B cell (primary cell): Measurements from ENCODE around the gene CHIC2. TPM values are rescaled to one million over a fixed set of nuclear protein-coding genes. Genes with fewer than 3 reads are reported as not detected.

Source experiments
- ATAC-seq: fragments of 200-7000 bp; cut with Tn5 transposase; one replicate; pipeline ENCODE4 v1.10.0; 2021; ENCODE audit warnings: low read depth, mild to moderate bottlenecking, moderate number of reproducible peaks, moderate library complexity
- CTCF ChIA-PET: fragments of 350-600 bp; sonication (Branson Sonifier 250); formaldehyde crosslinking; loops from one replicate; lab custom pipeline; 2021; ENCODE audit warnings: antibody characterized with exemption, inconsistent platforms; lab: Charles Lee
- POLR2A ChIA-PET: fragments of 350-600 bp; sonication (Branson Sonifier 250); formaldehyde crosslinking; loops from one replicate; lab custom pipeline; 2021; ENCODE audit warnings: antibody characterized with exemption; lab: Charles Lee
- DNase-seq: peaks from one replicate; pipeline ENCODE4 v3.0.0; 2013
- H2AFZ ChIP-seq: 2 replicates; pipeline ENCODE4 v1.6.1; 2012; ENCODE audit warnings: mild to moderate bottlenecking, low read depth, low read length; ENCODE audit not compliant: insufficient read depth, poor library complexity, severe bottlenecking
- H3K27ac ChIP-seq, 2 donors: 1 replicate in 1 of 2; 2 replicates in 1 of 2; pipeline ENCODE4 v1.5.1; 2012 to 2013; ENCODE audit warnings: low read length in 2 of 2, mild to moderate bottlenecking in 2 of 2, moderate library complexity in 1 of 2
- H3K27me3 ChIP-seq, 4 experiments: fragments of 200-600 bp in 1 of 4; sonication (generic) in 1 of 4; replicated peaks in 1 of 4; 1 replicate in 2 of 4; 2 replicates in 2 of 4; pipeline versions ENCODE4 v1.6.1 to v1.7.0; 2013 to 2016; ENCODE audit warnings: low read length in 3 of 4, mild to moderate bottlenecking in 2 of 4, mixed read lengths in 1 of 4, moderate library complexity in 1 of 4; ENCODE audit not compliant: insufficient read depth in 4 of 4, control insufficient read depth in 3 of 4; ENCODE audit errors: control extremely low read depth in 1 of 4
- H3K36me3 ChIP-seq, 2 experiments: replicated peaks in 1 of 2; 1 replicate in 1 of 2; 2 replicates in 1 of 2; pipeline versions ENCODE4 v1.6.1 to v1.7.1; 2013; ENCODE audit warnings: low read length in 1 of 2; ENCODE audit not compliant: insufficient read depth in 2 of 2, control insufficient read depth in 1 of 2; ENCODE audit errors: control extremely low read depth in 1 of 2, extremely low read depth in 1 of 2
- H3K4me1 ChIP-seq, 2 donors: fragments of 200-600 bp in 1 of 2; sonication (generic) in 1 of 2; 1 replicate in 1 of 2; 2 replicates in 1 of 2; pipeline versions ENCODE4 v1.5.1 to v1.6.1; 2013 to 2017; ENCODE audit warnings: low read length in 2 of 2; ENCODE audit not compliant: control insufficient read depth in 2 of 2, insufficient read depth in 2 of 2
- H3K4me2 ChIP-seq: replicated peaks from 2 replicates; pipeline ENCODE3; 2012; ENCODE audit warnings: mild to moderate bottlenecking, low read depth, low read length; ENCODE audit not compliant: poor library complexity, severe bottlenecking
- H3K4me3 ChIP-seq, 5 experiments: fragments of 200-600 bp in 1 of 5; sonication (generic) in 1 of 5; 1 replicate in 3 of 5; 2 replicates in 2 of 5; pipeline versions ENCODE4 v1.5.1 to v1.7.0; 2011 to 2016; ENCODE audit warnings: low read length in 4 of 5, mild to moderate bottlenecking in 4 of 5, low read depth in 2 of 5, control low read depth in 1 of 5, moderate library complexity in 1 of 5; ENCODE audit not compliant: insufficient read depth in 1 of 5; ENCODE audit errors: control extremely low read depth in 1 of 5, extremely low read depth in 1 of 5
- H3K79me2 ChIP-seq: fragments of 200-600 bp; sonication (generic); one replicate; pipeline ENCODE4 v1.6.0; 2016; ENCODE audit warnings: low read length; ENCODE audit not compliant: control insufficient read depth, insufficient read depth
- H3K9ac ChIP-seq: fragments of 200-600 bp; sonication (generic); 2 replicates; pipeline ENCODE4 v1.6.1; 2017; ENCODE audit warnings: mild to moderate bottlenecking, low read length, moderate library complexity
- H3K9me3 ChIP-seq, 3 donors: one replicate each; pipeline versions ENCODE4 v1.6.1 to v1.7.1; 2013; ENCODE audit warnings: low read length in 2 of 3; ENCODE audit not compliant: control insufficient read depth in 2 of 3, insufficient read depth in 1 of 3; ENCODE audit errors: control extremely low read depth in 1 of 3
- H4K20me1 ChIP-seq: 2 replicates; pipeline ENCODE4 v1.6.0; 2012; ENCODE audit warnings: mild to moderate bottlenecking, low read length; ENCODE audit not compliant: insufficient read depth, control insufficient read depth, poor library complexity, severe bottlenecking
- H3K27ac Mint-ChIP-seq: one replicate; pipeline ENCODE4 v1.8.0; 2021; ENCODE audit warnings: mixed read lengths
- H3K27me3 Mint-ChIP-seq: one replicate; pipeline ENCODE4 v1.8.0; 2021; ENCODE audit warnings: mixed read lengths
- H3K4me1 Mint-ChIP-seq: one replicate; pipeline ENCODE4 v1.8.0; 2021; ENCODE audit warnings: mixed read lengths
- H3K4me3 Mint-ChIP-seq: one replicate; pipeline ENCODE4 v1.8.0; 2021; ENCODE audit warnings: mixed read lengths
- H3K9me3 Mint-ChIP-seq: one replicate; pipeline ENCODE4 v1.8.0; 2022; ENCODE audit warnings: mixed read lengths; ENCODE audit not compliant: insufficient read depth
- CTCF ChIP-seq: fragments of 200-600 bp; IDR thresholded peaks from one replicate; pipeline ENCODE4 v1.8.0; 2022; ENCODE audit warnings: antibody characterized with exemption, mild to moderate bottlenecking
- EZH2 ChIP-seq: IDR thresholded peaks from 2 replicates; pipeline ENCODE4 v1.6.1; 2012; ENCODE audit warnings: borderline replicate concordance, low read depth, mild to moderate bottlenecking, moderate library complexity, low read length; ENCODE audit not compliant: insufficient read depth, poor library complexity, severe bottlenecking
- WGBS: methylation state at CpG from one replicate; pipeline ENCODE4 v1.1.5; 2013; ENCODE audit warnings: missing lambda C conversion rate; ENCODE audit not compliant: insufficient coverage; 5-methylcytosine and 5-hydroxymethylcytosine counted together
- intact Hi-C: fragments of 100-400 bp; cut with micrococcal nuclease; formaldehyde crosslinking; loops from one replicate; pipeline ENCODE4 v1.10.0; 2022
- polyA plus RNA-seq: library from polyadenylated mRNA; depleted of rRNA; stranded (reverse); fragments of >200 nt; gene quantifications from 2 replicates; pipeline ENCODE4 v1.2.3, GENCODE V29; 2012
- total RNA-seq, 2 donors: library from RNA; stranded (reverse); fragments of 120-200 nt in 1 of 2; gene quantifications; 1 replicate in 1 of 2; 2 replicates in 1 of 2; pipeline versions ENCODE4 v1.2.3 to v1.2.4, GENCODE V29; 2013 to 2022

Gene CHIC2
- total and polyA plus RNA-seq, 2 donors (not counting 1 experiment from before 2014, with no cell fraction given), result 20.2 to 37.7 TPM

GRCh38 chr4:53981066-53981465 lies 83.3 kb downstream of the CHIC2 start:
- CTCF ChIA-PET, result no interaction called here
- ATAC-seq, result no peak
- WGBS, result 100% methylated on average over 1 of the region's 2 CpGs

GRCh38 chr4:53974561-53974960 lies 89.8 kb downstream of the CHIC2 start:
- Histone ChIP-seq H3K4me1 (no peaks in the 10 kb centered on the region), H3K9me3 (peaks cover 0 to 3% (median 0%) of the 10 kb centered on the region in 3 donors), H4K20me1 (no peaks in the 10 kb centered on the region), H3K9ac (no peak overlapping the region), H3K79me2 (no peaks in the 10 kb centered on the region), H3K36me3 (no peaks in the 10 kb centered on the region), H2AFZ (no peak overlapping the region), H3K27ac (no peak overlapping the region), H3K4me2 (no peak overlapping the region), H3K27me3 (no peaks in the 10 kb centered on the region), H3K4me3 (no peak overlapping the region)
- ChIA-PET POLR2A (no interaction called here), CTCF (no interaction called here)
- Mint-ChIP-seq H3K27ac (no peak overlapping the region), H3K27me3 (no peaks in the 10 kb centered on the region), H3K4me3 (no peak overlapping the region), H3K9me3 (peaks cover 5% of the 10 kb centered on the region), H3K4me1 (no peaks in the 10 kb centered on the region)
- no peak for TF ChIP-seq CTCF
- no peak for TF ChIP-seq EZH2
- WGBS, result no CpG with 5 or more reads among the region's 2 CpGs
- ATAC-seq (no peak), DNase-seq (no peak)
- intact Hi-C loops, result no loop called here

More at GRCh38 chr4:53981066-53981465, 83.3 kb downstream of the CHIC2 start:
- intact Hi-C loops, result no loop called here
- POLR2A ChIA-PET, result no interaction called here
- H3K4me3 ChIP-seq, result no peak overlapping the region
- no peaks in the 10 kb centered on the region for H3K4me1 Mint-ChIP-seq
- no peak overlapping the region for H3K27ac ChIP-seq
- H3K4me1 ChIP-seq, result no peaks in the 10 kb centered on the region
- peaks cover 0 to 3% (median 0%) of the 10 kb centered on the region in 4 experiments for H3K27me3 ChIP-seq
- no peak overlapping the region for H3K9ac ChIP-seq
- no peaks in the 10 kb centered on the region for H4K20me1 ChIP-seq
- H3K9me3 Mint-ChIP-seq, result no peaks in the 10 kb centered on the region
- TF ChIP-seq CTCF (no peak), EZH2 (no peak)
- H3K9me3 ChIP-seq, result peaks cover 0 to 8% (median 0%) of the 10 kb centered on the region in 3 donors
- H3K4me3 Mint-ChIP-seq, result no peak overlapping the region
- no peaks in the 10 kb centered on the region for H3K36me3 ChIP-seq
- H3K27me3 Mint-ChIP-seq, result no peaks in the 10 kb centered on the region
- H3K27ac Mint-ChIP-seq, result no peak overlapping the region
- no peaks in the 10 kb centered on the region for H3K79me2 ChIP-seq
- H3K4me2 ChIP-seq, result no peak overlapping the region
- no peak overlapping the region for H2AFZ ChIP-seq
- DNase-seq, result no peak
